DMS79 treated with DMSO at 0.1 percent for 48 hours (cell line): ENCODE data around the gene KIF2A.
"Not testable (repeated sequence)": the region's sequence is repeated elsewhere in the genome, so short reads cannot be mapped to it uniquely, and the experiment has no call there.

ENCODE experiments used
- DNase-seq: peaks from one replicate; lab custom pipeline; 2025; lab: John Stamatoyannopoulos, UW

Gene KIF2A

GRCh38 chr5:62291829-62292228, 14.2 kb upstream of the KIF2A start:
- not testable (repeated sequence) for DNase-seq

GRCh38 chr5:62296998-62297397, 9.0 kb upstream of the KIF2A start:
- no peak for DNase-seq

- no peak for DNase-seq
Measured at GRCh38 chr5:62298118-62298517, 7.9 kb upstream of the KIF2A start.

GRCh38 chr5:62299101-62299500, 6.9 kb upstream of the KIF2A start:
- no peak for DNase-seq

GRCh38 chr5:62299600-62299999, 6.4 kb upstream of the KIF2A start:
- DNase-seq: no peak

- DNase-seq: no peak
Measured at GRCh38 chr5:62305358-62305714, 670 bp upstream of the KIF2A start.

GRCh38 chr5:62306323-62306895, 403 bp downstream of the KIF2A start:
- DNase-seq: peak; percentile 24

- DNase-seq: no peak
Measured at GRCh38 chr5:62306896-62307689, 1.1 kb downstream of the KIF2A start.

- no peak for DNase-seq
Measured at GRCh38 chr5:62308439-62308838, 2.4 kb downstream of the KIF2A start.

- no peak for DNase-seq
Measured at GRCh38 chr5:62309107-62309506, 3.1 kb downstream of the KIF2A start.

GRCh38 chr5:62310426-62311143, 4.6 kb downstream of the KIF2A start:
- no peak for DNase-seq

GRCh38 chr5:62312036-62312435, 6.0 kb downstream of the KIF2A start:
- DNase-seq: no peak

GRCh38 chr5:62312674-62313073, 6.7 kb downstream of the KIF2A start:
- DNase-seq: no peak

- DNase-seq: no peak
Measured at GRCh38 chr5:62314213-62314830, 8.3 kb downstream of the KIF2A start.

GRCh38 chr5:62315376-62316175, 9.6 kb downstream of the KIF2A start:
- no peak for DNase-seq

GRCh38 chr5:62316176-62316502, 10.1 kb downstream of the KIF2A start:
- DNase-seq: no peak

- DNase-seq: no peak
Measured at GRCh38 chr5:62317810-62318209, 11.8 kb downstream of the KIF2A start.

GRCh38 chr5:62322484-62322883, 16.5 kb downstream of the KIF2A start:
- DNase-seq: no peak

GRCh38 chr5:62326302-62326701, 20.3 kb downstream of the KIF2A start:
- DNase-seq: no peak

- no peak for DNase-seq
Measured at GRCh38 chr5:62326702-62327101, 20.7 kb downstream of the KIF2A start.

- no peak for DNase-seq
Measured at GRCh38 chr5:62327138-62328053, 21.4 kb downstream of the KIF2A start.
